ENCODE data around the gene GH2.
"Not testable (repeated sequence)": the region's sequence is repeated elsewhere in the genome, so short reads cannot be mapped to it uniquely, and the experiment has no call there.

GH2 gene

DNA sequence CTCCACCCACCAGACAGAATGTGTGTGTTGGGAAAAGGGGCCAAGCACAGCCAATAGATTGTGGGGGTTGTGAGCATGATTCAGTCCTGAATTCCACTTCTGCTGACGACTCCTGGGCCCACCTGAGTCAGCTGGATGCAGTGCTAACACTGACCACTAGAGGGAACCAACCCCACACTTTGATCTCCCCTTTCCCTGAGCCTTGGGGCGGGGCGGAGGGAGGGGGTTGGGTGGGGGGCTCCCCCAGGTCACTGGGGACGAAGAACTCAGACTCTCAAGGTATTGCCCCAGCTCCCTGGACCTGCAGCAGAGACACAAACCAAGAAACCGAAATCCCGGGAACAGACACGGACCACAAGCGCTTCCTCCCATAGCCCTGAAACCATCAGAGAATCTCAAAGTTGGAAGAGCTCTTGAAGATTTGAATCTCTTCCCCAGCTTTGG, 29.9 kb upstream of the GH2 start:
- Histone ChIP-seq H3K9ac (ENCODE audit: low read length in 5 of 5) (no peak overlapping the region), H3K4me3 (ENCODE audit: low read depth in 1 of 5, low read length in 5 of 5) (no peak overlapping the region), H3K27me3 (ENCODE audit: control insufficient read depth in 5 of 5, insufficient read depth in 4 of 5, low read length in 5 of 5) (peaks cover 0 to 4% (median 2%) of the 10 kb centered on the region in 5 donors), H3K9me3 (ENCODE audit: control insufficient read depth in 5 of 5, low read length in 5 of 5) (no peaks in the 10 kb centered on the region), H3K36me3 (ENCODE audit: control insufficient read depth in 5 of 5, insufficient read depth in 5 of 5, low read length in 5 of 5) (no peaks in the 10 kb centered on the region), H3K27ac (ENCODE audit: low read depth, low read length) (no peak overlapping the region), H3K4me1 (ENCODE audit: control insufficient read depth in 5 of 5, insufficient read depth in 5 of 5, low read length in 5 of 5) (no peaks in the 10 kb centered on the region)

DNA sequence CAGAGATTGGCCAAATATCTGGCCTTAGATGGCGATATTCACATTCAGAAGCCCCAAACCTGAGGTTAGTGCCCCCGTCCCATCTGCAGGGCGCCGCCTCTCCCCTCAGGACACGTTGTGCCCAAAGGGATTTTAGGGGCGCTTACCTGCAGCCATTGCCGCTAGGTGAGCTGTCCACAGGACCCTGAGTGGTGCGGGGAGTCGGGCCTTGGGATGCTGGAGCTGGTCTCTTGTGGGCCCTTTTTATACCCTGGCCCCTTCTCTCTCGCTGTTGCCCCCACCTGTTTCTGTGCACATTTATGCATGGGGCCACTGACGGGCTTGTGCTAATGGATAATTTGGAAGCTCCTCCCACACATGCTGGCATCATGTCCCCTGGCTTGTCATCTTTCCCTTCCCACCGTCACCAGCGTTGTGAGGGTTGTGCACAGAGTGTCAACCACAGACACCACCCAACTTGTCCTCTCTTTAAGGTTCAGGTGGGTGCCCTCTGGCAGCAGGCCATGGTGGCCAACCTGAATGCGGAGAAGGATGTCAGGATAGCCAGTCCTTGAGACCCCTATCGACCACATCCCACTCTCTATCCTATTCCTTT, 29.4 kb upstream of the GH2 start, which contains the start of gene CSHL1:
CSHL1 (minus strand) TSS at position 218 of the 595 bp plus-strand sequence; CDS start at position 156, 62 bp downstream.
- no peak within 1 kb of the TSS for H3K9ac ChIP-seq (ENCODE audit: low read length in 5 of 5)
- no peak within 1 kb of the TSS for H3K27ac ChIP-seq (ENCODE audit: low read depth, low read length)
- H3K36me3 ChIP-seq (ENCODE audit: control insufficient read depth in 5 of 5, insufficient read depth in 5 of 5, low read length in 5 of 5) = no peaks in the 10 kb centered on the region
- H3K27me3 ChIP-seq (ENCODE audit: control insufficient read depth in 5 of 5, insufficient read depth in 4 of 5, low read length in 5 of 5) = peaks cover 0 to 4% (median 2%) of the 10 kb centered on the region in 5 donors
- H3K4me1 ChIP-seq (ENCODE audit: control insufficient read depth in 5 of 5, insufficient read depth in 5 of 5, low read length in 5 of 5) = no peaks in the 10 kb centered on the region
- no peak within 1 kb of the TSS for H3K4me3 ChIP-seq (ENCODE audit: low read depth in 1 of 5, low read length in 5 of 5)
- H3K9me3 ChIP-seq (ENCODE audit: control insufficient read depth in 5 of 5, low read length in 5 of 5) = no peaks in the 10 kb centered on the region

DNA sequence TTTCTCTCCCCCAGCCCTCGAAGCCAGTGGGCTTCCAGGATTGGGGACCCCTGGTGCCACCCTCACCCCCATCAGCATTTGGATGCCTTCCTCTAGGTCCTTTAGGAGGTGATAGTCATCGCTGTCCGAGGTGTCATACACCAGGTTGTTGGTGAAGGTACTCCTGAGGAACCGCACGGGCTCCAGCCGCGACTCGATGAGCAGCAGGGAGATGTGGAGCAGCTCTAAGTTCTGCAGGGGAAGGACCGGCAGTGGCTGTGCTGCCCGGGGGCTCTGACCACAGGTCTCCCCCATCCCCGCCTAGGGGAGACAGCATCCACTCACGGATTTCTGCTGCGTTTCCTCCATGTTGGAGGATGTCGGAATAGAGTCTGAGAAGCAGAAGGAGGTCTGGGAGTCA, 28.4 kb upstream of the GH2 start:
- H3K4me3 ChIP-seq (ENCODE audit: low read depth in 1 of 5, low read length in 5 of 5) = no peak overlapping the region
- H3K9ac ChIP-seq (ENCODE audit: low read length in 5 of 5) = no peak overlapping the region
- no peak overlapping the region for H3K27ac ChIP-seq (ENCODE audit: low read depth, low read length)
- H3K27me3 ChIP-seq (ENCODE audit: control insufficient read depth in 5 of 5, insufficient read depth in 4 of 5, low read length in 5 of 5) = peaks cover 0 to 4% (median 2%) of the 10 kb centered on the region in 5 donors
- H3K9me3 ChIP-seq (ENCODE audit: control insufficient read depth in 5 of 5, low read length in 5 of 5) = no peaks in the 10 kb centered on the region
- no peaks in the 10 kb centered on the region for H3K36me3 ChIP-seq (ENCODE audit: control insufficient read depth in 5 of 5, insufficient read depth in 5 of 5, low read length in 5 of 5)
- no peaks in the 10 kb centered on the region for H3K4me1 ChIP-seq (ENCODE audit: control insufficient read depth in 5 of 5, insufficient read depth in 5 of 5, low read length in 5 of 5)

DNA sequence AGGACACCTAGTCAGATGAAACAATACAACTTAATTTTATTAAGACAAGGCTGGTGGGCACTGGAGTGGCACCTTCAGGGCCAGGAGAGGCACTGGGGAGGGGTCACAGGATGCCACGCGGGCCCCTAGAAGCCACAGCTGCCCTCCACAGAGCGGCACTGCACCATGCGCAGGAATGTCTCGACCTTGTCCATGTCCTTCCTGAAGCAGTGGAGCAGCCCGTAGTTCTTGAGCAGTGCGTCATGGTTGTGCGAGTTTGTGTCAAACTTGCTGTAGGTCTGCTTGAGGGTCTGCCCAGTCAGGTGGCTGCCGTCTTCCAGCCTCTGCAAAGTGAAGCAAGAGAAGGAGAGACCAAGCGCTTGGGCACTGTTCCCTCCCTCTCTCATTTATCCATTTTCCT, 27.8 kb upstream of the GH2 start:
- H3K9ac ChIP-seq (ENCODE audit: low read length in 5 of 5); H3K27me3 ChIP-seq (ENCODE audit: control insufficient read depth in 5 of 5, insufficient read depth in 4 of 5, low read length in 5 of 5); H3K4me1 ChIP-seq (ENCODE audit: control insufficient read depth in 5 of 5, insufficient read depth in 5 of 5, low read length in 5 of 5); H3K9me3 ChIP-seq (ENCODE audit: control insufficient read depth in 5 of 5, low read length in 5 of 5); H3K27ac ChIP-seq (ENCODE audit: low read depth, low read length); H3K36me3 ChIP-seq (ENCODE audit: control insufficient read depth in 5 of 5, insufficient read depth in 5 of 5, low read length in 5 of 5); H3K4me3 ChIP-seq (ENCODE audit: low read depth in 1 of 5, low read length in 5 of 5): not testable (repeated sequence)

DNA sequence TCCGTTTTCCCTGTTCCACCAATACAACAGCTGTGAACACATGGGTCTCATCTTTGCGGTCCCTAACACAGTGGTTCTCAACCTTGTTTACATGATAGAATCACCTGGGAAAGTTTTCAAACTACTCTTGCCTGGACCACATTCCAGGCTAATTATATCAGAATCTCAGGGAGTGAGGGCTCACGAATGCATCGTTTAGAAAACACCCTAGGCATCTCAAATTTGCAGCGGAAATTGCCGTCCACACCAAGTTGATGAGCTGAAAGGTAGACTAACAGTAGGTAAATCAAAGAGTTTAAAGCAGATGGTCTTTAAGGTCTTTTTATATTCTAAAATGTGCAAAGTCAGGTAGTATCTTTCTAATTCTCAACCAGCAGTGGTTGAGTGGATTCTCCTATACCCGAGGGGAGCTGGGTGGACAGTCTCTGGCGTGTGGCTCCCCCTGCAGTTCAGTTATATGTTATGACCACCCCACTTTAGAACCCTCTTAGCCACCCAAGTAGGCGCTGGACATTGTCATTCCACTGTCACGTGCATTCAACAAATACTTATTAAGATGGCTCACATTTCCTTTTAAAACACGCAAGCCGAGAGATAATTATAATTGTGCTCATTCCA, 25.5 kb upstream of the GH2 start:
- not testable (repeated sequence) for H3K9me3 ChIP-seq (ENCODE audit: control insufficient read depth in 5 of 5, low read length in 5 of 5); H3K27ac ChIP-seq (ENCODE audit: low read depth, low read length); H3K9ac ChIP-seq (ENCODE audit: low read length in 5 of 5); H3K4me1 ChIP-seq (ENCODE audit: control insufficient read depth in 5 of 5, insufficient read depth in 5 of 5, low read length in 5 of 5); H3K27me3 ChIP-seq (ENCODE audit: control insufficient read depth in 5 of 5, insufficient read depth in 4 of 5, low read length in 5 of 5); H3K4me3 ChIP-seq (ENCODE audit: low read depth in 1 of 5, low read length in 5 of 5); H3K36me3 ChIP-seq (ENCODE audit: control insufficient read depth in 5 of 5, insufficient read depth in 5 of 5, low read length in 5 of 5)

DNA sequence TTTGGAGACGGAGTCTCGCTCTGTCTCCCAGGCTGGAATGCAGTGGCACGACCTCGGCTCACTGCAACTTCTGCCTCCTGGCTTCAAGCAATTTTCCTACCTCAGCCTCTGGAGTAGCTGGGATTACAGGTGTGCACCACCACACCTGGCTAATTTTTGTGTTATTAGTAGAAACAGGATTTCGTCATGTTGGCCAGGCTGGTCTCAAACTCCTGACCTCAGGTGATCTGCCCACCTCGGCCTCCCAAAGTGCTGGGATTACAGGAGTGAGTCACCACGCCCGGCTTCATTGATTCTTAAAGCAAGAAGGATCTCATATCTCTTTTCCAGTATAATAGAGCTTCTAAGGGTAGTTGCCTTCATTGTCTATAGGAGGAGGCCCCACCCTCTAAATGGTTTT, 23.1 kb upstream of the GH2 start:
- not testable (repeated sequence) for H3K27ac ChIP-seq (ENCODE audit: low read depth, low read length); H3K4me3 ChIP-seq (ENCODE audit: low read depth in 1 of 5, low read length in 5 of 5); H3K9ac ChIP-seq (ENCODE audit: low read length in 5 of 5); H3K4me1 ChIP-seq (ENCODE audit: control insufficient read depth in 5 of 5, insufficient read depth in 5 of 5, low read length in 5 of 5); H3K27me3 ChIP-seq (ENCODE audit: control insufficient read depth in 5 of 5, insufficient read depth in 4 of 5, low read length in 5 of 5); H3K9me3 ChIP-seq (ENCODE audit: control insufficient read depth in 5 of 5, low read length in 5 of 5); H3K36me3 ChIP-seq (ENCODE audit: control insufficient read depth in 5 of 5, insufficient read depth in 5 of 5, low read length in 5 of 5)

DNA sequence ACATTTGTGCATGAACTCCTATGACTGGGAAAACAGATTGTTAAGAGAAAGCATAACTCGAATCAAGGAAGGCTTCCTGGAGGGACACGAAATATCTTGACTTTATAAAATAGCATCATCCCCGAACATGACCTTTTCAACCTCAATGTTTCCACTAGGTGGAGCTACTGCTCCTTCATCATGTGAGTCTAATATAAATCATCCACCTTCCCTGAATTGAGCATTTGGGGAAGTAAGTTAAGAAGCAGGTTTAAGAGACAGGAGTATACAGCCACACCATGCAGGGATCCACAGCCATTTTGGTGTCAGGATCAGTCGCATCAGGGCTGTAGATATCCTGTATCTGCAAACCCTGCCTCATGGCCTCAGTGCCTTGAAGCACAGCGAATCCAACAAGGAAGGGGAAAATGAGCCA, 22.1 kb upstream of the GH2 start:
- H3K36me3 ChIP-seq (ENCODE audit: control insufficient read depth in 5 of 5, insufficient read depth in 5 of 5, low read length in 5 of 5); H3K4me3 ChIP-seq (ENCODE audit: low read depth in 1 of 5, low read length in 5 of 5); H3K27me3 ChIP-seq (ENCODE audit: control insufficient read depth in 5 of 5, insufficient read depth in 4 of 5, low read length in 5 of 5); H3K9ac ChIP-seq (ENCODE audit: low read length in 5 of 5); H3K9me3 ChIP-seq (ENCODE audit: control insufficient read depth in 5 of 5, low read length in 5 of 5); H3K27ac ChIP-seq (ENCODE audit: low read depth, low read length); H3K4me1 ChIP-seq (ENCODE audit: control insufficient read depth in 5 of 5, insufficient read depth in 5 of 5, low read length in 5 of 5): not testable (repeated sequence)

DNA sequence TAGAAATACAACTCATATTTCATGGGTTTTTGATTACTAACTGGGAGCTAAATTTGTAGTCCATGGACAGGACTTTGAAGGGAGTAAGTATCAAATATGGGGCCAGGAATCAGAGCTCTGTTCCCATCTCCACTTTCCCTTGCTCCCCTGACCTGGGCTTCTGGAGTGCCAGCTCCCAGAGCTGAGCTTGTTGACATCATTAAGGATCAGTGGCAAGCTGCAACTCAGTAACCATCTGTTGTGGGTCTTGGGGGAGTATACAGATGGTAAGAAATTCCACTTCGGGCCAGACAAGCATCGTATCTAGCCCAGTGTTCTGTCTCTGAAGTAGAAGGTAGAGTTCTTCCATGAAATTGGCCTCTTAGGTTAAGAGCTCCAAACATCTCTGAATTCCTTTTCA, 20.2 kb upstream of the GH2 start:
- not testable (repeated sequence) for H3K27ac ChIP-seq (ENCODE audit: low read depth, low read length); H3K27me3 ChIP-seq (ENCODE audit: control insufficient read depth in 5 of 5, insufficient read depth in 4 of 5, low read length in 5 of 5); H3K9ac ChIP-seq (ENCODE audit: low read length in 5 of 5); H3K4me3 ChIP-seq (ENCODE audit: low read depth in 1 of 5, low read length in 5 of 5); H3K4me1 ChIP-seq (ENCODE audit: control insufficient read depth in 5 of 5, insufficient read depth in 5 of 5, low read length in 5 of 5); H3K9me3 ChIP-seq (ENCODE audit: control insufficient read depth in 5 of 5, low read length in 5 of 5); H3K36me3 ChIP-seq (ENCODE audit: control insufficient read depth in 5 of 5, insufficient read depth in 5 of 5, low read length in 5 of 5)

DNA sequence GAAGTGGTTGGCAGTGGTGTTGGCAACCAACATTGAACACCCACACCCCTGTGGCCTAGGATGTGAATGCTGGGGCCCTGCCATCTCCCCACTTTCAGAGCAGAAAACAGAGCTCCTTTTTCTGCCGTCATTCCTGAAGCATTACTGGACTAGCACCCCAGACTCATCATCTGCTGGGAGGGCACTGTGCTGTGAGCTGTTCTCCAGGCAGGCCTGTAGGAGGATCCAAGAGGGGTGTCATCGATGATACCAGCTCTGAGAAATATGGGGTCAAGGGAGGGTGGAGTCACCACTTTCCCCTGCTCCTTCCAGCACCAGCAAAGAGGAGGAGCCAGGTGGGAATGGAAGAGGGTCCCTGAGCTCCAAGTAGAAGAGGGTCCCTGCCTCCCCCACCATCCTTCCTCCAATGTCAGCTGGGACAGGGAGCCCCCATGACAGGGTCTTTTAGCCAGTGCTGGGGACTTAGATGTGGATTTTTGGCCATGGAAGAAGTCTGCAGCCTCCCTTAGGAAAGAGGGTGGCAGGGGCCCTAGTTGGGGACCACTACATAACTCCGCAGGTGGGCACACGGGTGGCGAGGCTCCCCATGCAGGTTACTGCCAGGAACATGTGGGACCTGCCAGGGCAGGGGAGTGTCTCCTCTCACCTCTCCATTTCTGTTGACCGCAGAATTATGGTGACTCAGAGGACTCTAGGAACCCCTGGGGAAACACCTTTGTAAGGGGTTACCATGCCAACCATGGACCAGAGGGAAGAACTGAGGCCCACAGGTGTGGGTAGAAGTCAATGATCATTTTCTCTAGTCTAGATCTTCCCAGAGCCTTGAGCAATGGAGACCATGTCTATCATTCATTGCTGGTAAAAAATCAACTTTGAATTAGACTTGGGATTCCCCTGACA, 17.4 kb upstream of the GH2 start:
- not testable (repeated sequence) for H3K27ac ChIP-seq (ENCODE audit: low read depth, low read length); H3K4me1 ChIP-seq (ENCODE audit: control insufficient read depth in 5 of 5, insufficient read depth in 5 of 5, low read length in 5 of 5); H3K9ac ChIP-seq (ENCODE audit: low read length in 5 of 5); H3K4me3 ChIP-seq (ENCODE audit: low read depth in 1 of 5, low read length in 5 of 5); H3K9me3 ChIP-seq (ENCODE audit: control insufficient read depth in 5 of 5, low read length in 5 of 5); H3K27me3 ChIP-seq (ENCODE audit: control insufficient read depth in 5 of 5, insufficient read depth in 4 of 5, low read length in 5 of 5); H3K36me3 ChIP-seq (ENCODE audit: control insufficient read depth in 5 of 5, insufficient read depth in 5 of 5, low read length in 5 of 5)
